Erythroblast (primary cell): ENCODE data around the gene PLA2G6.

Experiments
- GATA1 ChIP-seq: IDR thresholded peaks from 2 replicates; pipeline ENCODE4 v1.6.1; 2011; ENCODE audit warnings: low read depth, mild to moderate bottlenecking, control low read depth, low read length, moderate library complexity
- POLR2A ChIP-seq: IDR thresholded peaks from 2 replicates; pipeline ENCODE4 v1.6.1; 2011; ENCODE audit warnings: mild to moderate bottlenecking, low read length

DNA sequence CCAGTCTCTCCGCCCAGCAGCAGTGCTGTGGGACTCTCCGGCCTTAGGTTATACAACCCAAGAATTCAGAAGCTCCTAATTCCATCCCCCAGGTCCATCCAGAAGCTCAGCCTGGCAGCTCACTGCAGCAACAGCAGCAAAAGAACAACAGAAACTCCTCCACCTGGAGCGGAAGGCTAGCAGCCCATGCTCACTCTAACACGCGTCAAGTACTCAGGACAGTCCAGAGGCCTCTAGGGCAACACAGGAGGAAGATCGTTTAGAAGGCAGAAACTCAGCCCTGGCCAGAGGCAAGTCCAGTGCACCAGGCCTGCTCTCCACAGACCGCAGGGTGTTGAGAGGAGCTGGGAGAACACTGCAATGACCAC, 17.1 kb downstream of the PLA2G6 start:
- TF ChIP-seq POLR2A (no peak), GATA1 (no peak)
